ENCODE measurements around the gene CCDC102B.
"Not testable (repeated sequence)": the region's sequence is repeated elsewhere in the genome, so short reads cannot be mapped to it uniquely, and the experiment has no call there.

DNA sequence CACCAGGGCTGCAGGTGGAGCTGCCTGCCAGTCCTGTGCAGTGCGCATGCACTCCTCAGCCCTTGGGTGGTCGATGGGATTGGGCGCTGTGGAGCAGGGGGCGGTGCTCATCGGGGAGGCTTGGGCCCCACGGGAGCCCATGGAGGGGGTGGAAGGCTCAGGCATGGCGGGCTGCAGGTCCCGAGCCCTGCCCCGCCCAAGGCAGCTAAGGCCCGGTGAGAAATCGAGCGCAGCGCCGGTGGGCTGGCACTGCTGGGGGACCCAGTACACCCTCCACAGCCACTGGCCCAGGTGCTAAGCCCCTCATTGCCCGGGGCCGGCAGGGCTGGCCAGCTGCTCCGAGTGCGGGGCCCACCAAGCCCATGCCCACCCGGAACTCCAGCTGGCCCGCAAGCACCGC lies 82.1 kb downstream of the CCDC102B start:
- TF ChIP-seq, protein P1, sequence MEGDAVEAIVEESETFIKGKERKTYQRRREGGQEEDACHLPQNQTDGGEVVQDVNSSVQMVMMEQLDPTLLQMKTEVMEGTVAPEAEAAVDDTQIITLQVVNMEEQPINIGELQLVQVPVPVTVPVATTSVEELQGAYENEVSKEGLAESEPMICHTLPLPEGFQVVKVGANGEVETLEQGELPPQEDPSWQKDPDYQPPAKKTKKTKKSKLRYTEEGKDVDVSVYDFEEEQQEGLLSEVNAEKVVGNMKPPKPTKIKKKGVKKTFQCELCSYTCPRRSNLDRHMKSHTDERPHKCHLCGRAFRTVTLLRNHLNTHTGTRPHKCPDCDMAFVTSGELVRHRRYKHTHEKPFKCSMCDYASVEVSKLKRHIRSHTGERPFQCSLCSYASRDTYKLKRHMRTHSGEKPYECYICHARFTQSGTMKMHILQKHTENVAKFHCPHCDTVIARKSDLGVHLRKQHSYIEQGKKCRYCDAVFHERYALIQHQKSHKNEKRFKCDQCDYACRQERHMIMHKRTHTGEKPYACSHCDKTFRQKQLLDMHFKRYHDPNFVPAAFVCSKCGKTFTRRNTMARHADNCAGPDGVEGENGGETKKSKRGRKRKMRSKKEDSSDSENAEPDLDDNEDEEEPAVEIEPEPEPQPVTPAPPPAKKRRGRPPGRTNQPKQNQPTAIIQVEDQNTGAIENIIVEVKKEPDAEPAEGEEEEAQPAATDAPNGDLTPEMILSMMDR (IDR thresholded peaks at IDR 0.05; ENCODE audit: insufficient read depth, low read length): not testable (repeated sequence)
- TF ChIP-seq, protein P2, sequence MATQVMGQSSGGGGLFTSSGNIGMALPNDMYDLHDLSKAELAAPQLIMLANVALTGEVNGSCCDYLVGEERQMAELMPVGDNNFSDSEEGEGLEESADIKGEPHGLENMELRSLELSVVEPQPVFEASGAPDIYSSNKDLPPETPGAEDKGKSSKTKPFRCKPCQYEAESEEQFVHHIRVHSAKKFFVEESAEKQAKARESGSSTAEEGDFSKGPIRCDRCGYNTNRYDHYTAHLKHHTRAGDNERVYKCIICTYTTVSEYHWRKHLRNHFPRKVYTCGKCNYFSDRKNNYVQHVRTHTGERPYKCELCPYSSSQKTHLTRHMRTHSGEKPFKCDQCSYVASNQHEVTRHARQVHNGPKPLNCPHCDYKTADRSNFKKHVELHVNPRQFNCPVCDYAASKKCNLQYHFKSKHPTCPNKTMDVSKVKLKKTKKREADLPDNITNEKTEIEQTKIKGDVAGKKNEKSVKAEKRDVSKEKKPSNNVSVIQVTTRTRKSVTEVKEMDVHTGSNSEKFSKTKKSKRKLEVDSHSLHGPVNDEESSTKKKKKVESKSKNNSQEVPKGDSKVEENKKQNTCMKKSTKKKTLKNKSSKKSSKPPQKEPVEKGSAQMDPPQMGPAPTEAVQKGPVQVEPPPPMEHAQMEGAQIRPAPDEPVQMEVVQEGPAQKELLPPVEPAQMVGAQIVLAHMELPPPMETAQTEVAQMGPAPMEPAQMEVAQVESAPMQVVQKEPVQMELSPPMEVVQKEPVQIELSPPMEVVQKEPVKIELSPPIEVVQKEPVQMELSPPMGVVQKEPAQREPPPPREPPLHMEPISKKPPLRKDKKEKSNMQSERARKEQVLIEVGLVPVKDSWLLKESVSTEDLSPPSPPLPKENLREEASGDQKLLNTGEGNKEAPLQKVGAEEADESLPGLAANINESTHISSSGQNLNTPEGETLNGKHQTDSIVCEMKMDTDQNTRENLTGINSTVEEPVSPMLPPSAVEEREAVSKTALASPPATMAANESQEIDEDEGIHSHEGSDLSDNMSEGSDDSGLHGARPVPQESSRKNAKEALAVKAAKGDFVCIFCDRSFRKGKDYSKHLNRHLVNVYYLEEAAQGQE (IDR thresholded peaks at IDR 0.05; ENCODE audit: insufficient replicate concordance, low read depth): not testable (repeated sequence)
- TF ChIP-seq POLR2AphosphoS5 (IDR thresholded peaks at IDR 0.05; ENCODE audit: low read depth); GABPA (IDR thresholded peaks at IDR 0.05; ENCODE audit: low read depth); SPI1 (IDR thresholded peaks at IDR 0.05; ENCODE audit: borderline replicate concordance, low read depth): not testable (repeated sequence)
